ENCODE data around the gene MARCHF7. TPM values are rescaled to one million over a fixed set of nuclear protein-coding genes. Genes with fewer than 3 reads are reported as not detected.

Gene MARCHF7
- total and polyA plus RNA-seq, 4 donors, result 30.3 to 88.1 (median 64.4) TPM

DNA sequence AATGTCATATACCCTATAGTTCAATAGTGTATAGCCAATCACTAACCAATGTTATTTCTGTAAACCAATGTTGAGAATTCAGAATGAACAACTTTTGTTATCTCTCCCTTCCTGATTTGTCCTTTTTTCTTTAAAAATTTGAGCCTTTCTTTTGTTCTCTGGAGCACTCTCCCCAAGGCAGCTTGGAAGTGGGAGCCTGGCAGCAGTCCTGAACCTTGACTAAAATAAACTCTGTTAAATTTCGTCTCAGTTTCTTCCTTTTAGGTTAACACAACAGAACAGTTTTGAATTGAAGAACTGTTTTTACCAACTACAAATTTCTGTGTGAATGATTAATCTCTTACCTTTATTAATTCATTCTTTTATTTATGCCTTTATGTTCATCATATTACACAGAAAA is 49.8 kb downstream of the MARCHF7 start:
- ATAC-seq (ENCODE audit: low FRiP score) (no peak), DNase-seq (no peak)
- Histone ChIP-seq H3K27ac (ENCODE audit: low read depth in 1 of 2, low read length in 2 of 2) (no peak overlapping the region), H3K27me3 (ENCODE audit: control insufficient read depth in 1 of 2, insufficient read depth in 2 of 2, low read length in 1 of 2) (no peaks in the 10 kb centered on the region), H3K9me3 (ENCODE audit: control insufficient read depth, low read length) (no peaks in the 10 kb centered on the region), H3K4me3 (ENCODE audit: low read length in 2 of 2) (no peak overlapping the region), H3K36me3 (ENCODE audit: control insufficient read depth in 1 of 2, insufficient read depth in 2 of 2, low read length in 1 of 2) (no peaks in the 10 kb centered on the region), H3K4me1 (ENCODE audit: control insufficient read depth in 1 of 2, insufficient read depth in 2 of 2, low read length in 2 of 2) (peaks cover 0 to 2% of the 10 kb centered on the region in 2 donors)
- intact Hi-C loops (cut with DNase I), result no loop called here
- WGBS, 2 donors, result 7% methylated on average over 1 of the region's 1 CpG

Other genes starting within 250 kb of the MARCHF7 start
- gene BAZ2B, start 96.0 kb upstream of the MARCHF7 start, total RNA-seq, result 100 to 1,000 TPM in 1 of 2 donors, 10 to 100 TPM in 1; 82.6 to 139 TPM
- gene BAZ2B, start 96.0 kb upstream of the MARCHF7 start, polyA plus RNA-seq, result 10 to 100 TPM; 21.4 to 39.4 TPM
- 10 to 100 TPM; 65.6 to 71.2 TPM for gene CD302, start 85.7 kb downstream of the MARCHF7 start, total RNA-seq
- gene CD302, start 85.7 kb downstream of the MARCHF7 start, polyA plus RNA-seq, result 10 to 100 TPM; 73.1 to 85.0 TPM
- gene LY75, start 192.2 kb downstream of the MARCHF7 start, total RNA-seq, result 10 to 100 TPM in 1 of 2 donors, 1 to 10 TPM in 1; 7.8 to 11.0 TPM
- 1 to 10 TPM; 3.6 to 9.0 TPM for gene LY75, start 192.2 kb downstream of the MARCHF7 start, polyA plus RNA-seq